PC-9 (cell line): Measurements from ENCODE around the gene UNC93A. TPM values are rescaled to one million over a fixed set of nuclear protein-coding genes. Genes with fewer than 3 reads are reported as not detected.

Experiments
- BruUV-seq: library from RNA; stranded (reverse); fragments of 400-500 nt; replicated peaks from 2 replicates; lab custom pipeline; 2021; lab: Mats Ljungman, UMichigan
- CTCF ChIA-PET: fragments of 300-600 bp; sonication (Branson Sonifier 250); formaldehyde crosslinking; loops from one replicate; lab custom pipeline; 2022; ENCODE audit warnings: antibody characterized with exemption; lab: Charles Lee
- POLR2A ChIA-PET: fragments of 300-600 bp; sonication (Branson Sonifier 250); formaldehyde crosslinking; loops from one replicate; lab custom pipeline; 2022; ENCODE audit warnings: antibody characterized with exemption; ENCODE audit not compliant: unreplicated experiment; lab: Charles Lee
- DNase-seq, 2 experiments: peaks; one replicate each; pipeline versions ENCODE4 v3.0.0 to v3.0.0-alpha.2; 2015 to 2022; ENCODE audit warnings: mixed read lengths in 1 of 2
- H2AFZ ChIP-seq: fragments of 200-600 bp; sonication (generic); 2 replicates; pipeline ENCODE4 v1.8.1; 2017; ENCODE audit warnings: antibody characterized with exemption
- H3F3A ChIP-seq: fragments of 200-600 bp; sonication (generic); 2 replicates; pipeline ENCODE4 v1.8.1; 2017; ENCODE audit warnings: antibody characterized with exemption, mild to moderate bottlenecking, low read depth; ENCODE audit not compliant: insufficient read depth
- H3K27ac ChIP-seq: fragments of 200-600 bp; sonication (generic); 2 replicates; pipeline ENCODE4 v1.6.1; 2016; ENCODE audit warnings: mixed run types
- H3K27me3 ChIP-seq: fragments of 200-600 bp; sonication (generic); 2 replicates; pipeline ENCODE4 v1.6.1; 2016; ENCODE audit warnings: low read depth, mixed run types; ENCODE audit not compliant: insufficient read depth
- H3K36me3 ChIP-seq: fragments of 200-600 bp; sonication (generic); 2 replicates; pipeline ENCODE4 v1.6.1; 2016; ENCODE audit warnings: low read depth, mixed run types
- H3K4me1 ChIP-seq: fragments of 200-600 bp; sonication (generic); replicated peaks from 2 replicates; pipeline ENCODE4 v1.6.1; 2016; ENCODE audit warnings: mixed run types; ENCODE audit not compliant: insufficient read depth
- H3K4me2 ChIP-seq: fragments of 200-600 bp; sonication (generic); 2 replicates; pipeline ENCODE4 v1.6.1; 2017; ENCODE audit warnings: mixed run types
- H3K4me3 ChIP-seq: fragments of 200-600 bp; sonication (generic); 2 replicates; pipeline ENCODE4 v1.6.1; 2016; ENCODE audit warnings: mixed run types
- H3K79me2 ChIP-seq: fragments of 200-600 bp; sonication (generic); 2 replicates; pipeline ENCODE4 v1.6.1; 2017; ENCODE audit warnings: low read depth, mixed run types
- H3K9me2 ChIP-seq: fragments of 200-600 bp; sonication (generic); 2 replicates; pipeline ENCODE4 v1.8.1; 2017; ENCODE audit warnings: mild to moderate bottlenecking; ENCODE audit not compliant: insufficient read depth
- H3K9me3 ChIP-seq: fragments of 200-600 bp; sonication (generic); 2 replicates; pipeline ENCODE4 v1.8.1; 2016; ENCODE audit warnings: low read depth; ENCODE audit not compliant: insufficient read depth
- H4K20me1 ChIP-seq: fragments of 200-600 bp; sonication (generic); 2 replicates; pipeline ENCODE4 v1.8.1; 2017; ENCODE audit not compliant: insufficient read depth
- EZH2 ChIP-seq: fragments of 200-600 bp; sonication (generic); IDR thresholded peaks from 2 replicates; pipeline ENCODE4 v1.8.0; 2017; ENCODE audit warnings: antibody characterized with exemption, low read depth
- intact Hi-C: fragments of 100-400 bp; cut with micrococcal nuclease; formaldehyde crosslinking; loops from one replicate; pipeline ENCODE4 v1.10.0; 2022; ENCODE audit not compliant: unreplicated experiment
- total RNA-seq: library from RNA; stranded (reverse); gene quantifications from 2 replicates; pipeline ENCODE4 v1.2.3, GENCODE V29; 2021
- TF ChIP-seq, protein P1 (sequence below): fragments of 200-600 bp; sonication (generic); conservative IDR thresholded peaks from 2 replicates; pipeline ENCODE4 v1.6.1; 2017; ENCODE audit warnings: mixed run types, antibody characterized with exemption, mild to moderate bottlenecking, moderate library complexity

UNC93A gene
- total RNA-seq, 1 experiment from 2014 or later, result not detected

DNA sequence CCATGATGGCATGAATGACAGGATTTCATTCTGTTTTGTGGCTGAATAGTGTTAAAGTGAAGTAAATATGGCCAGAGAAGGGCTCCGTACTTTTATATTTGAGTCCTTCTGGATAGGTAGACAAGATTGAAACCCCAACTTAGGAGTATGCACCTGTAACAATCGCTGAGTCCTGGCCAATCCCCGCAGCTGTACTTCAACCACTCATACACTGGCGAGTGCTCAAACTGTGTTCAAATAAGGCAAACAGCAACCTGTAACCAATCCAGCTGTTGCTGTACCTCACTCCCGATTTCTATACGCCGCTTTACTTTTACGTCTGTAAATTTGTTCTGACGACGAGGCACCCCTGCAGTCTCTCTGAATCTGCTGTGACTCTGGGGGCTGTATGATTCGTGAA is 40.5 kb downstream of the UNC93A start:
- H3K4me1 ChIP-seq, result no peaks in the 10 kb centered on the region
- no peaks in the 10 kb centered on the region; the same call in 1 of the 2 replicates for H4K20me1 ChIP-seq
- DNase-seq, result no peak
- CTCF ChIA-PET, result no interaction called here
- no peaks in the 10 kb centered on the region for H3F3A ChIP-seq
- peaks cover 57% of the 10 kb centered on the region for H3K27me3 ChIP-seq
- H3K9me2 ChIP-seq, result no peaks in the 10 kb centered on the region
- no peak overlapping the region for H3K27ac ChIP-seq
- POLR2A ChIA-PET, result no interaction called here
- H3K4me2 ChIP-seq, result no peak overlapping the region
- H3K9me3 ChIP-seq, result no peaks in the 10 kb centered on the region
- intact Hi-C loops, result no loop called here
- H2AFZ ChIP-seq, result no peak overlapping the region
- TF ChIP-seq, protein P1, sequence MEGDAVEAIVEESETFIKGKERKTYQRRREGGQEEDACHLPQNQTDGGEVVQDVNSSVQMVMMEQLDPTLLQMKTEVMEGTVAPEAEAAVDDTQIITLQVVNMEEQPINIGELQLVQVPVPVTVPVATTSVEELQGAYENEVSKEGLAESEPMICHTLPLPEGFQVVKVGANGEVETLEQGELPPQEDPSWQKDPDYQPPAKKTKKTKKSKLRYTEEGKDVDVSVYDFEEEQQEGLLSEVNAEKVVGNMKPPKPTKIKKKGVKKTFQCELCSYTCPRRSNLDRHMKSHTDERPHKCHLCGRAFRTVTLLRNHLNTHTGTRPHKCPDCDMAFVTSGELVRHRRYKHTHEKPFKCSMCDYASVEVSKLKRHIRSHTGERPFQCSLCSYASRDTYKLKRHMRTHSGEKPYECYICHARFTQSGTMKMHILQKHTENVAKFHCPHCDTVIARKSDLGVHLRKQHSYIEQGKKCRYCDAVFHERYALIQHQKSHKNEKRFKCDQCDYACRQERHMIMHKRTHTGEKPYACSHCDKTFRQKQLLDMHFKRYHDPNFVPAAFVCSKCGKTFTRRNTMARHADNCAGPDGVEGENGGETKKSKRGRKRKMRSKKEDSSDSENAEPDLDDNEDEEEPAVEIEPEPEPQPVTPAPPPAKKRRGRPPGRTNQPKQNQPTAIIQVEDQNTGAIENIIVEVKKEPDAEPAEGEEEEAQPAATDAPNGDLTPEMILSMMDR, result no peak
- TF ChIP-seq EZH2, result no peak
- no peaks in the 10 kb centered on the region for H3K36me3 ChIP-seq
- no peak overlapping the region for H3K4me3 ChIP-seq
- no peaks in the 10 kb centered on the region for H3K79me2 ChIP-seq
- no TSS peak for BruUV-seq

DNA sequence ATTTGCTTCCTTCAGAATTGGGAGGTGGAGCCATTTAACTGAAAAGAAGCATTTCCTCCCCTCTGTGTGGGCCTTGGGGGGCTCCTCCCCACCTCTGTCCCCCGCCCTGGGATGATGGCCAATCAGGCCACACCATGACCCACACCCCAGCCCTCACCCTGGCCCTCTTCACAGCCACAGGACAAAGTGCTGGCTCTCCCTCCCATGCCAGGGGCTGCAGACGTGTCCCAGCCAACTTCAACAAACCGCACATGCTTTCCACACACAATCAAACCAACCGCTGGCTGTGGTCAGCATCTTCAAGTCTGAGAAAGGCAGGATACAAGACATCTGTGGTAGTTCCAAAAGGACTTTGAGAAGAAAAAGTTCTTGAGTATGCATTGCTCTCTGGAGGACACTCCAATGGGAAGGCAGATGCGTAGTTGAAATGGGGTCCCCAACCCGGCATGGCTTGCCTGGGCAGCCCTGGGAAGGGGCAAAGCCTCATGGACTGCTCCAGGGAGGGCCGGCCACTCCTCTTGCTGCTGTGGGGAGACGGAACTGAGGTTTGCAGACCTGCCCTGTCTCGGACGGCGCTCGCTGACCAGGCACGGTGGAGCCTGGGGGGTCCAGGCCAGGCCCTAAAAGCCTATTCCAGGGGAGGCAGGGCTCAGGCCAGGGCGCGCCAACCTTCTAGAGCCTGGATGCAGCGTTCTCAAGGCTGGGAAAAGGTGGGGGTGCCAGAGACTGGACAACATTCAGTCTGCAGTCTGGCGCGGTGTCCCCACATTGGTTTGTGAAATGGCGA is 45.9 kb downstream of the UNC93A start:
- intact Hi-C loops, result no loop called here
- no peaks in the 10 kb centered on the region for H3K79me2 ChIP-seq
- H3K9me2 ChIP-seq, result no peaks in the 10 kb centered on the region
- peaks cover 8% of the 10 kb centered on the region for H3F3A ChIP-seq
- no peaks in the 10 kb centered on the region for H3K4me1 ChIP-seq
- H3K27ac ChIP-seq, result no peak overlapping the region
- BruUV-seq, result no TSS peak
- no peak for TF ChIP-seq EZH2
- TF ChIP-seq, protein P1, result no peak
- no peak for DNase-seq
- H2AFZ ChIP-seq, result no peak overlapping the region
- ChIA-PET CTCF (no interaction called here), POLR2A (no interaction called here)
- peaks cover 51% of the 10 kb centered on the region for H3K27me3 ChIP-seq
- no peak overlapping the region for H3K4me2 ChIP-seq
- no peaks in the 10 kb centered on the region; the same call in 1 of the 2 replicates for H4K20me1 ChIP-seq
- H3K9me3 ChIP-seq, result peaks cover 6% of the 10 kb centered on the region
- H3K36me3 ChIP-seq, result no peaks in the 10 kb centered on the region
- no peak overlapping the region for H3K4me3 ChIP-seq

DNA sequence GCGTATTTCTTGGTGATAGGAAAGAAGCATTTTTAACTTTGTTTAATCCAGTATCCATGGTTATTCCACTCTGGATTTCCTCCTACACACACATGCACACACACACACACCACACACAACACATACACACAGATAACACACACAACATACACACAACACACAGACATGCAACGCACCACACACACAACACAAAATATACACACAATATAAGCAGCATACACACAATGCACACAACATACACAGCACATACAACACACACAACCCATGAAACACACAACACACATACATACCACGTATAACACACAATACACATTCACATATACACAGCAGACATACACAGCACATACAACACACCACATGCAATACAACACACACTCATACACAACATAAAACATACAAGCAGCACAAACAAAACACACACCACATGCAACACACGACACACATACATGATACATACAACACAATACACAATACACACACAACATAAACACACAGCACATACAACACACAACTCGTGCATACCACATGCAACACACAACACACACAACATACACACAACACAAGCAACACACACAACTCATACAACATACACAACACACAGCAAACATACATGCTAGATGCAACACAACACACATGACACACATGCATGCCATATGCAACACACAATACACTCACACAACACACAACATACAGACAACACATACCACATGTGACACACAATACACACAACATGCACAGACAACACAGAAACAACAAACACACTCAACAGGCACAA is 46.7 kb downstream of the UNC93A start:
- no peaks in the 10 kb centered on the region for H3K36me3 ChIP-seq
- ChIA-PET CTCF (no interaction called here), POLR2A (no interaction called here)
- BruUV-seq, result no TSS peak
- no peak overlapping the region for H3K4me3 ChIP-seq
- no peak overlapping the region for H2AFZ ChIP-seq
- H3K79me2 ChIP-seq, result no peaks in the 10 kb centered on the region
- no peak overlapping the region for H3K27ac ChIP-seq
- no peaks in the 10 kb centered on the region for H3K9me2 ChIP-seq
- H4K20me1 ChIP-seq, result no peaks in the 10 kb centered on the region
- intact Hi-C loops, result no loop called here
- TF ChIP-seq, protein P1, result no peak
- no peak for TF ChIP-seq EZH2
- H3K9me3 ChIP-seq, result peaks cover 6% of the 10 kb centered on the region
- no peak overlapping the region for H3K4me2 ChIP-seq
- no peak for DNase-seq
- peaks cover 8% of the 10 kb centered on the region for H3F3A ChIP-seq
- H3K4me1 ChIP-seq, result no peaks in the 10 kb centered on the region
- peaks cover 54% of the 10 kb centered on the region for H3K27me3 ChIP-seq
